Breast epithelium (tissue), 4 donors: ENCODE results near the gene SPRED2. TPM values are rescaled to one million over a fixed set of nuclear protein-coding genes. Genes with fewer than 3 reads are reported as not detected.

Experiments used
- DNase-seq, 2 donors: peaks; one replicate each; pipeline ENCODE4 v3.0.0-alpha.2; 2019; ENCODE audit warnings: low spot score in 2 of 2
- H3K27ac ChIP-seq, 2 donors: fragments of 200-600 bp; sonication (generic) in 1 of 2; one replicate each; pipeline ENCODE4 v1.5.1; 2016 to 2019; ENCODE audit warnings: mild to moderate bottlenecking in 1 of 2
- H3K27me3 ChIP-seq, 2 donors: fragments of 200-600 bp; sonication (generic) in 1 of 2; one replicate each; pipeline versions ENCODE4 v1.5.1 to v1.6.0; 2017 to 2019; ENCODE audit warnings: control low read depth in 1 of 2, mild to moderate bottlenecking in 1 of 2
- H3K36me3 ChIP-seq: fragments of 200-600 bp; one replicate; pipeline ENCODE4 v1.5.1; 2019
- H3K4me1 ChIP-seq, 2 donors: fragments of 200-600 bp; sonication (generic); one replicate each; pipeline ENCODE4 v1.5.1; 2016 to 2019; ENCODE audit warnings: control low read depth in 1 of 2
- H3K4me3 ChIP-seq, 3 donors: fragments of 200-600 bp; sonication (generic); 1 replicate in 2 of 3; 2 replicates in 1 of 3; pipeline ENCODE4 v1.5.1; 2016 to 2019; ENCODE audit warnings: mild to moderate bottlenecking in 3 of 3, moderate library complexity in 2 of 3
- H3K9me3 ChIP-seq, 2 donors: fragments of 200-600 bp; sonication (generic) in 1 of 2; one replicate each; pipeline ENCODE4 v1.5.1; 2016 to 2019; ENCODE audit warnings: control low read depth in 1 of 2
- POLR2A ChIP-seq: fragments of 450-650 bp; IDR thresholded peaks from one replicate; pipeline ENCODE4 v1.6.1; 2016; ENCODE audit warnings: antibody characterized with exemption, mild to moderate bottlenecking, moderate library complexity
- POLR2AphosphoS5 ChIP-seq, 3 donors: sonication (generic); formaldehyde crosslinking; IDR thresholded peaks; one replicate each; pipeline ENCODE4 v1.6.1; 2017; ENCODE audit warnings: antibody characterized with exemption in 3 of 3
- intact Hi-C: fragments of 100-400 bp; cut with DNase I; formaldehyde crosslinking; loops from one replicate; pipeline ENCODE4 v1.15.1; 2023; ENCODE audit warnings: low total_unique reads
- total RNA-seq, 3 donors: library from RNA; depleted of rRNA; stranded (reverse); fragments of >200 nt; gene quantifications; one replicate each; pipeline ENCODE4 v1.1.0, GENCODE V29; 2016
- TF ChIP-seq, protein P1 (sequence below), 3 donors: fragments of 450-650 bp; IDR thresholded peaks; one replicate each; pipeline ENCODE4 v1.5.1; 2016 to 2017; ENCODE audit warnings: antibody characterized with exemption in 3 of 3, mild to moderate bottlenecking in 3 of 3, moderate library complexity in 3 of 3

Gene SPRED2
- total RNA-seq, 3 donors from 2014 or later: 14.6 to 25.2 (median 25.2) TPM

DNA sequence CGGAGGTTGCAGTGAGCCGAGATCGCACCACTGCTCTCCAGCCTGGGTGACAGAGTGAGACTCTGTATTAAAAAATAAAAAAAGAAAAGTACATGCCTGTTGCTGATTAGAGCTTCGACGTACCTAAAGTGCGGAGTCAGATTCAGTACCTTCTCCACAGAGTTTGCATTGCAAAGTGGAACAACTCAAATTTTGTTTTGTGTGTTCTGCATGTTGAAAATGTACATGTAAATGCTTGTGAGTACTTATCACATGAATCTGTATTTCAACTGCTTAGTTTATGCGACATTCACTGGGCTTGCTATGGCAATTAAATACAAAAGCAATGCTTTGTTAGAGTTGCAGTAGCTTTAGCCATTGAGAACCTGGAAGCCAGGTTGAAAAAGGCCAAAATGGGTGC lies 168.4 kb downstream of the SPRED2 start:
- intact Hi-C loops: no loop called here
- Histone ChIP-seq H3K36me3 (no peaks in the 10 kb centered on the region), H3K4me1 (no peaks in the 10 kb centered on the region)

DNA sequence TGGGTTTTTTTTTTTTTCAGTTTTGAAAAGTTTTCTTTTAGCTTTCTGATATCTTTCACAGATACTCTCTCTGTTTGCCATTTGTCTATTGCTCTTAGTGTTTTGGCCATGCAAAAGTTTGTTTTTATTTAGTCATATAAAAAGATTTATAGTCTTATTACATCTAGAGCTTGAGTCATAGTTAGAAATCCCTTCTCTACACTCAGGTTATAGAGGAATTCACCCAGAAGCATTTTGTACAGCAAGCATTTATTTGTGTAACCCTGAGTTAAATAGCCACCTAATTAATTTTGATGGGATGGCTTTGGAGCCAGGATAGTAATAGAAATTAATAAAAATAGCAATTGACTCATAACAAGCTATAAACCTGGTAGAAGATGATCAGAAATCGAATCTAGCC lies 169.1 kb downstream of the SPRED2 start:
- no peak for TF ChIP-seq POLR2AphosphoS5 (IDR thresholded peaks at IDR 0.05)
- TF ChIP-seq, protein P1, sequence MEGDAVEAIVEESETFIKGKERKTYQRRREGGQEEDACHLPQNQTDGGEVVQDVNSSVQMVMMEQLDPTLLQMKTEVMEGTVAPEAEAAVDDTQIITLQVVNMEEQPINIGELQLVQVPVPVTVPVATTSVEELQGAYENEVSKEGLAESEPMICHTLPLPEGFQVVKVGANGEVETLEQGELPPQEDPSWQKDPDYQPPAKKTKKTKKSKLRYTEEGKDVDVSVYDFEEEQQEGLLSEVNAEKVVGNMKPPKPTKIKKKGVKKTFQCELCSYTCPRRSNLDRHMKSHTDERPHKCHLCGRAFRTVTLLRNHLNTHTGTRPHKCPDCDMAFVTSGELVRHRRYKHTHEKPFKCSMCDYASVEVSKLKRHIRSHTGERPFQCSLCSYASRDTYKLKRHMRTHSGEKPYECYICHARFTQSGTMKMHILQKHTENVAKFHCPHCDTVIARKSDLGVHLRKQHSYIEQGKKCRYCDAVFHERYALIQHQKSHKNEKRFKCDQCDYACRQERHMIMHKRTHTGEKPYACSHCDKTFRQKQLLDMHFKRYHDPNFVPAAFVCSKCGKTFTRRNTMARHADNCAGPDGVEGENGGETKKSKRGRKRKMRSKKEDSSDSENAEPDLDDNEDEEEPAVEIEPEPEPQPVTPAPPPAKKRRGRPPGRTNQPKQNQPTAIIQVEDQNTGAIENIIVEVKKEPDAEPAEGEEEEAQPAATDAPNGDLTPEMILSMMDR (IDR thresholded peaks at IDR 0.05): no peak
- no peak for TF ChIP-seq POLR2A
- no peaks in the 10 kb centered on the region for H3K36me3 ChIP-seq
- DNase-seq: no peak
- H3K4me3 ChIP-seq: no peak overlapping the region
- no peaks in the 10 kb centered on the region for H3K4me1 ChIP-seq
- H3K27ac ChIP-seq: no peak overlapping the region
- no peaks in the 10 kb centered on the region for H3K9me3 ChIP-seq
- no peaks in the 10 kb centered on the region for H3K27me3 ChIP-seq
- intact Hi-C loops: no loop called here

More for the DNA sequence above, 168.4 kb downstream of the SPRED2 start:
- H3K4me3 ChIP-seq: no peak overlapping the region
- H3K9me3 ChIP-seq: no peaks in the 10 kb centered on the region
- no peak overlapping the region for H3K27ac ChIP-seq
- no peak for DNase-seq
- TF ChIP-seq POLR2AphosphoS5 (IDR thresholded peaks at IDR 0.05) (no peak), POLR2A (no peak)
- TF ChIP-seq, protein P1 (IDR thresholded peaks at IDR 0.05): no peak
- no peaks in the 10 kb centered on the region for H3K27me3 ChIP-seq

DNA sequence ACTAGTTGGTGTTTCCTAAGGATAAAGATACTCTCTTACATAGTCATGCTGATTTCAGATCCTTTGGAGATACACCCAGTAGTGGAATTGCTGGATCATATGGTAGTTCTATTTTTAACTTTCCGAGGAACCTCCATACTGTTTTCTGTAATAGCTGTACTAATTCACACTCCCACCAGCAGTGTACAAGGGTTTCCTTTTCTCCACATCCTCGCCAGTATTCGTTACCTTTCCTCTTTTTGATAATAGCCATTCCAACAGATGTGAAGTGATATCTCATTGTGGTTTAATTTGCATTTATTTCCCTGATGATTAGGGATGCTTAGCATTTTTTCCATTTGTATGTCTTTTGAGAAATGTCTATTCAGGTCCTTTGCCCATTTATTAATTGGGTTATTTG lies 170.7 kb downstream of the SPRED2 start:
- no peaks in the 10 kb centered on the region for H3K27me3 ChIP-seq
- H3K27ac ChIP-seq: no peak overlapping the region
- TF ChIP-seq POLR2A: no peak
- TF ChIP-seq, protein P1 (IDR thresholded peaks at IDR 0.05): no peak
- no peak for TF ChIP-seq POLR2AphosphoS5 (IDR thresholded peaks at IDR 0.05)
- DNase-seq: no peak
- no peaks in the 10 kb centered on the region for H3K9me3 ChIP-seq
- no peak overlapping the region for H3K4me3 ChIP-seq
- H3K4me1 ChIP-seq: no peaks in the 10 kb centered on the region
- intact Hi-C loops: no loop called here
- no peaks in the 10 kb centered on the region for H3K36me3 ChIP-seq

Other genes with a start within 250 kb of the SPRED2 start
- 10 to 100 TPM; 74.7 to 98.4 (median 75.1) TPM for gene ACTR2, start 204.8 kb downstream of the SPRED2 start, total RNA-seq